ENCODE measurements around the gene HIVEP1. TPM values are rescaled to one million over a fixed set of nuclear protein-coding genes. Genes with fewer than 3 reads are reported as not detected.
A peak's percentile ranks its signal among the peaks of the same experiment; 100 is the strongest.

The HIVEP1 gene
- total RNA-seq, 1 donor from 2014 or later = 45.4 TPM

DNA sequence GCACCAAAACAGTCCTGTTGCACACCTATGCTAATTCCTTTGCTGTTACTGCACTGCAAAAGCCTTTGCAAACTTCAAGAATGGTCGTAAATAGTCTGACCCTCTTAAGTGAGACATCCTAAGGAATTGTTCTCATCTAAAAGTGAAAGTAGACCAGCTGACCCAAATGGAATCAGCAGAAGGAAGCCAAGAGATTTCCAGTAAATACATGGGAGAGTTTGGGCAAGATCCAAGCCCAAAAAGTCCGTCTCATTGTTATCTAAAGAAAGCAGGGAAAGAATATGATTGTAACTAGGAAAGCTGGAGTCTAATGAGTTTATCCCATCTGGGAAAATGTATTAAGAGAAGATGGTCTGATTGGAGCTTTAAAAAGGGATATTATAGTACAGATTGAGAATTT is 43.0 kb upstream of the HIVEP1 start:
- H3K4me3 ChIP-seq (ENCODE audit: low read depth, low read length) = no peak overlapping the region
- DNase-seq (ENCODE audit: low read depth) = no peak
- TF ChIP-seq CTCF (IDR thresholded peaks at IDR 0.05; ENCODE audit: insufficient read depth, low read length, poor library complexity, severe bottlenecking) = no peak
- H3K36me3 ChIP-seq (ENCODE audit: control insufficient read depth, insufficient read depth, low read length) = no peaks in the 10 kb centered on the region
- H3K27me3 ChIP-seq (ENCODE audit: control insufficient read depth, insufficient read depth, low read length) = no peaks in the 10 kb centered on the region

DNA sequence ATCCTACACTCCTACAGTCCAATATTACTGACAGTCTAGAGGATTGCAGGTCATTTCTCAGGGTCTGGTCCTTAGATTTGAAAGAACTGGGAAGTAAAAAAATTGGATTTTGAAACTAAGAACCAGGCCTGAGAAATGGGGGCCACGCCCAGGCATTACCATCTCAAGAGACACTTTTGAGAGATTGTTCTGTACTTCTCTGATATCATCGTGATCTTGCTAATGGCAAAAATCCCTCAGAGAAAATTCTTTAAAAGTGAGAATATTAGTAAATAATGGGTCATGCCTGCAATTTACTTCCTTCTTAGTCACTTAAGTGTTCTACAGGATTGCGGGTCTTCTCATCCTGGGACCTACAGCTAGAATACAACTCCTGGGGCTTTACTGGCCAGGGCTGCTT is 42.0 kb upstream of the HIVEP1 start:
- Histone ChIP-seq H3K36me3 (ENCODE audit: control insufficient read depth, insufficient read depth, low read length) (no peaks in the 10 kb centered on the region), H3K4me3 (ENCODE audit: low read depth, low read length) (no peak overlapping the region), H3K27me3 (ENCODE audit: control insufficient read depth, insufficient read depth, low read length) (no peaks in the 10 kb centered on the region)
- DNase-seq (ENCODE audit: low read depth) = no peak
- TF ChIP-seq CTCF (IDR thresholded peaks at IDR 0.05; ENCODE audit: insufficient read depth, low read length, poor library complexity, severe bottlenecking) = no peak

GRCh38 chr6:11971154-11971553 is 41.0 kb upstream of the HIVEP1 start:
- Histone ChIP-seq H3K36me3 (ENCODE audit: control insufficient read depth, insufficient read depth, low read length) (no peaks in the 10 kb centered on the region), H3K4me3 (ENCODE audit: low read depth, low read length) (no peak overlapping the region), H3K27me3 (ENCODE audit: control insufficient read depth, insufficient read depth, low read length) (no peaks in the 10 kb centered on the region)
- TF ChIP-seq CTCF (IDR thresholded peaks at IDR 0.05; ENCODE audit: insufficient read depth, low read length, poor library complexity, severe bottlenecking) = no peak
- DNase-seq (ENCODE audit: low read depth) = peak; percentile 10

DNA sequence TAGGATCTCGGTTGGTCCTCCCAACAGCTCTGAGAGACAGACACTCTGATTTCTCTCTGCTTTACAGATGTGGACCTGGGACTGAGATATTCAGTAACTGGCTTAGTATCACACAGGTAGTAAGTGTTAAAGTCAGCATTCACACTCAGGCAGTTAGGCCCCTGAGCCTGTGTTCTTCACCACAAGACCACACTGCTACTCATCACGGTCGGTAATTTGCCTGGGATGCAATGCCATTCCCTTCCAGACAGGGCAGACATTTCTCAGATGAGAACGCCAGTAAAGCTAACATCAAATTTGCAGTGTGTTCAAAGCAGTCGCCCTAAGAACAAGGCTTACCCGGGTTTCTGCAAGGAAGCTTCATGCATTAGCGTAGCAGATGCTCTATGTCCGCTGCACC is 39.8 kb upstream of the HIVEP1 start:
- H3K27me3 ChIP-seq (ENCODE audit: control insufficient read depth, insufficient read depth, low read length) = no peaks in the 10 kb centered on the region
- H3K36me3 ChIP-seq (ENCODE audit: control insufficient read depth, insufficient read depth, low read length) = no peaks in the 10 kb centered on the region
- H3K4me3 ChIP-seq (ENCODE audit: low read depth, low read length) = no peak overlapping the region
- no peak for TF ChIP-seq CTCF (IDR thresholded peaks at IDR 0.05; ENCODE audit: insufficient read depth, low read length, poor library complexity, severe bottlenecking)
- no peak for DNase-seq (ENCODE audit: low read depth)

- H3K4me3 ChIP-seq (ENCODE audit: low read depth, low read length) = no peak overlapping the region
- DNase-seq (ENCODE audit: low read depth) = no peak
- H3K27me3 ChIP-seq (ENCODE audit: control insufficient read depth, insufficient read depth, low read length) = no peaks in the 10 kb centered on the region
- no peaks in the 10 kb centered on the region for H3K36me3 ChIP-seq (ENCODE audit: control insufficient read depth, insufficient read depth, low read length)
- TF ChIP-seq CTCF (IDR thresholded peaks at IDR 0.05; ENCODE audit: insufficient read depth, low read length, poor library complexity, severe bottlenecking) = no peak
Observed at GRCh38 chr6:11972806-11973205, 39.3 kb upstream of the HIVEP1 start.

GRCh38 chr6:11973238-11973637 is 38.9 kb upstream of the HIVEP1 start:
- no peaks in the 10 kb centered on the region for H3K27me3 ChIP-seq (ENCODE audit: control insufficient read depth, insufficient read depth, low read length)
- no peak for TF ChIP-seq CTCF (IDR thresholded peaks at IDR 0.05; ENCODE audit: insufficient read depth, low read length, poor library complexity, severe bottlenecking)
- no peak overlapping the region for H3K4me3 ChIP-seq (ENCODE audit: low read depth, low read length)
- H3K36me3 ChIP-seq (ENCODE audit: control insufficient read depth, insufficient read depth, low read length) = no peaks in the 10 kb centered on the region
- no peak for DNase-seq (ENCODE audit: low read depth)
